HepG2 (cell line): ENCODE measurements around the gene TNP2. TPM values are rescaled to one million over a fixed set of nuclear protein-coding genes. Genes with fewer than 3 reads are reported as not detected.

Experiments
- AKNA ChIP-seq: sonication (generic); formaldehyde crosslinking; IDR thresholded peaks from 2 replicates; pipeline ENCODE4 v1.4.0; 2020; ENCODE audit warnings: missing genetic modification reagents, borderline replicate concordance
- CHCHD3 ChIP-seq: sonication (generic); formaldehyde crosslinking; IDR thresholded peaks from 2 replicates; pipeline ENCODE4 v1.8.0; 2022; ENCODE audit warnings: mild to moderate bottlenecking, missing genetic modification reagents, moderate library complexity
- GATAD2A ChIP-seq: IDR thresholded peaks from 2 replicates; pipeline ENCODE4 v1.6.1; 2016
- GFI1 ChIP-seq: sonication (generic); formaldehyde crosslinking; IDR thresholded peaks from 2 replicates; pipeline ENCODE4 v1.5.0; 2020; ENCODE audit warnings: missing genetic modification reagents, mild to moderate bottlenecking, borderline replicate concordance
- GTF3A ChIP-seq: sonication (generic); formaldehyde crosslinking; conservative IDR thresholded peaks from 2 replicates; pipeline ENCODE4 v1.4.0; 2020; ENCODE audit warnings: mild to moderate bottlenecking, missing genetic modification reagents
- HMGXB4 ChIP-seq, 2 experiments: sonication (generic) in 1 of 2; formaldehyde crosslinking in 1 of 2; IDR thresholded peaks; 2 replicates each; pipeline versions ENCODE4 v1.4.0 to v1.6.1; 2018 to 2020; ENCODE audit warnings: missing genetic modification reagents in 2 of 2, borderline replicate concordance in 1 of 2, low read depth in 1 of 2, mild to moderate bottlenecking in 1 of 2, missing biosample characterization in 1 of 2
- MTA1 ChIP-seq: sonication (generic); formaldehyde crosslinking; IDR thresholded peaks from 2 replicates; pipeline ENCODE4 v1.4.0; 2020; ENCODE audit warnings: missing genetic modification reagents, mild to moderate bottlenecking, borderline replicate concordance
- SIX4 ChIP-seq: sonication (generic); formaldehyde crosslinking; IDR thresholded peaks from 2 replicates; pipeline ENCODE4 v1.4.0; 2020; ENCODE audit warnings: missing genetic modification reagents
- SRSF9 ChIP-seq: fragments of 200-400 bp; formaldehyde crosslinking; IDR thresholded peaks from 2 replicates; pipeline ENCODE4 v1.6.1; 2018; ENCODE audit warnings: borderline replicate concordance, mild to moderate bottlenecking, low read depth, low read length; ENCODE audit not compliant: insufficient read depth, poor library complexity, severe bottlenecking
- TEF ChIP-seq: sonication (generic); formaldehyde crosslinking; IDR thresholded peaks from 2 replicates; pipeline ENCODE4 v1.5.0; 2020; ENCODE audit warnings: missing genetic modification reagents
- TMF1 ChIP-seq: sonication (generic); formaldehyde crosslinking; IDR thresholded peaks from 2 replicates; pipeline ENCODE4 v1.8.1; 2022; ENCODE audit warnings: low read depth, missing genetic modification reagents
- ZBTB21 ChIP-seq: sonication (generic); formaldehyde crosslinking; IDR thresholded peaks from 2 replicates; pipeline ENCODE4 v1.4.0; 2020; ENCODE audit warnings: missing genetic modification reagents
- ZFP82 ChIP-seq: sonication (generic); formaldehyde crosslinking; IDR thresholded peaks from 2 replicates; pipeline ENCODE4 v1.5.1; 2020; ENCODE audit warnings: mild to moderate bottlenecking, missing genetic modification reagents, borderline replicate concordance
- ZMAT3 ChIP-seq: sonication (generic); formaldehyde crosslinking; conservative IDR thresholded peaks from 2 replicates; pipeline ENCODE4 v1.7.0; 2021; ENCODE audit warnings: missing genetic modification reagents
- ZNF101 ChIP-seq: sonication (generic); formaldehyde crosslinking; IDR thresholded peaks from 2 replicates; pipeline ENCODE4 v1.4.0; 2020; ENCODE audit warnings: mild to moderate bottlenecking, low read depth, missing genetic modification reagents, borderline replicate concordance
- ZNF460 ChIP-seq: sonication (generic); formaldehyde crosslinking; IDR thresholded peaks from 2 replicates; pipeline ENCODE4 v1.5.1; 2020; ENCODE audit warnings: missing genetic modification reagents, mild to moderate bottlenecking, borderline replicate concordance
- ZNF576 ChIP-seq: sonication (generic); formaldehyde crosslinking; IDR thresholded peaks from 2 replicates; pipeline ENCODE4 v1.4.0; 2020; ENCODE audit warnings: mild to moderate bottlenecking, missing genetic modification reagents
- ZSCAN5A ChIP-seq: sonication (generic); formaldehyde crosslinking; IDR thresholded peaks from 2 replicates; pipeline ENCODE4 v1.8.0; 2022; ENCODE audit warnings: mild to moderate bottlenecking, missing genetic modification reagents, borderline replicate concordance
- polyA plus RNA-seq, 8 experiments: library from polyadenylated mRNA; depleted of rRNA in 3 of 8; stranded (reverse) in 7 of 8; unstranded in 1 of 8; fragments of >200 nt; fragmentation: Illumina TruSeq in 4 of 8; extraction: Trizol in 4 of 8; gene quantifications; 2 replicates each; pipeline versions ENCODE4 v1.2.1 to v1.2.3, GENCODE V29; 2011 to 2016; ENCODE audit warnings: low read depth in 4 of 8, missing spikeins in 1 of 8, mixed read lengths in 1 of 8; ENCODE audit not compliant: insufficient read depth in 1 of 8
- total RNA-seq, 5 experiments: library from RNA; depleted of rRNA; stranded (reverse); fragments of >200 nt; fragmentation: Illumina TruSeq; extraction: Trizol; gene quantifications; 2 replicates each; pipeline ENCODE4 v1.2.3, GENCODE V29; 2016; ENCODE audit warnings: low read depth in 1 of 5

Gene TNP2
- total and polyA plus RNA-seq, 2 of the 13 experiments (the other 11 are each of a cell fraction or from before 2014, with no cell fraction given) = not detected

GRCh38 chr16:11258553-11259492, 10.3 kb downstream of the TNP2 start (continued):
- TF ChIP-seq GFI1 (CRISPR knock-in tag) = 0 out of 2 replicates have a peak, but pooled peaks have one; percentile 60
- TF ChIP-seq GTF3A (CRISPR knock-in tag) = no peak
- TF ChIP-seq ZBTB21 (CRISPR knock-in tag) = no peak
- no peak for TF ChIP-seq AKNA (CRISPR knock-in tag)
- peak in 1 of 2 experiments; percentile 27; a peak in 1 of 4 replicates for TF ChIP-seq HMGXB4 (CRISPR knock-in tag; IDR thresholded peaks at IDR 0.05; ENCODE audit: borderline replicate concordance in 1 of 2, low read depth in 1 of 2)
- TF ChIP-seq TEF = no peak
- TF ChIP-seq ZFP82 = peak; percentile 92; the same call in 1 of the 2 replicates
- TF ChIP-seq MTA1 (CRISPR knock-in tag) = peak; percentile 94; the same call in 1 of the 2 replicates
- TF ChIP-seq ZNF576 = peak; percentile 12; the same call in 1 of the 2 replicates
- no peak for TF ChIP-seq CHCHD3
- TF ChIP-seq ZNF101 (CRISPR knock-in tag) = no peak; the same call in 1 of the 2 replicates
- peak; percentile 9; the same call in 1 of the 2 replicates for TF ChIP-seq ZNF460
- TF ChIP-seq SIX4 = 0 out of 2 replicates have a peak, but pooled peaks have one; percentile 9
- no peak for TF ChIP-seq ZSCAN5A (CRISPR knock-in tag)
- TF ChIP-seq SRSF9 = no peak
- TF ChIP-seq ZMAT3 = 0 out of 2 replicates have a peak, but pooled peaks have one; percentile 72
- no peak for TF ChIP-seq TMF1 (CRISPR knock-in tag)
- peak; percentile 78 for TF ChIP-seq GATAD2A (CRISPR knock-in tag)
